ENCODE results near the gene SLC46A1. TPM values are rescaled to one million over a fixed set of nuclear protein-coding genes. Genes with fewer than 3 reads are reported as not detected.

SLC46A1 gene
- total and polyA plus RNA-seq, 2 of the 13 experiments (the other 11 are each of a cell fraction or from before 2014, with no cell fraction given) = 19.6 to 22.6 TPM

DNA sequence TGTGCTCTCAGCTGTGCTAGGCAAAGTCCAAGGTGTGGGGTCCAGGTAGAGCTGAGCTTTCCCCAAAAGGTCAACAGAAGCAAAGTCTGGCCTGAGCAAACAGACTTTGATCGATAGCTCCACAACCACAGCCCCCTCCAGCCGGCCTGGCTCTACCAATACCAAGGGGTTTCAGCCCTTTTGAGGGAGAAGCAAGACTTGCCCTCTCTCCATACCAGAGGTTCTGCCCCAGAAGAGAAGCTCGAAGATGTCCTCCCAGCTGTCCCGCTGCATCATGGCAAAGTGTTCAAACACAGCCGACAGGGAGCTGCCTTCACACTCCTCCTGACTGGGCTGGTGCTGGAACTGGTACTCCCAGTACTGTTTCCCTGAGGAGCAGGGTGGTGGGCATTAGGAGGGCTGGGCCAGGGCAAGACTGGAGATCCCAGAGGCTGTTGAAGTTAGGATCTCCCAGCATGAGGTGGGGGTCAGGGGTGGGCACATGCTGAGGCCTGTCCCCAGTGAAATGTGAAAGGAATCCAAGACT lies 37.6 kb downstream of the SLC46A1 start (continued):
- TF ChIP-seq HDAC2 (CRISPR knock-in tag; IDR thresholded peaks at IDR 0.05) (peak; percentile 92), ZNF557 (CRISPR knock-in tag; IDR thresholded peaks at IDR 0.05) (no peak), ZNF225 (CRISPR knock-in tag; IDR thresholded peaks at IDR 0.05) (peak; percentile 27; the same call in 1 of the 2 replicates), KDM1A (CRISPR knock-in tag; IDR thresholded peaks at IDR 0.05) (peak; percentile 78), MIER2 (CRISPR knock-in tag; IDR thresholded peaks at IDR 0.05) (peak; percentile 60; the same call in 1 of the 2 replicates), MTF1 (CRISPR knock-in tag; IDR thresholded peaks at IDR 0.05) (no peak), NFATC3 (CRISPR knock-in tag; IDR thresholded peaks at IDR 0.05) (no peak), NFKB2 (CRISPR knock-in tag; IDR thresholded peaks at IDR 0.05; ENCODE audit: borderline replicate concordance) (no peak; the same call in 1 of the 2 replicates), RFXAP (CRISPR knock-in tag; IDR thresholded peaks at IDR 0.05; ENCODE audit: borderline replicate concordance) (peak; percentile 88; the same call in 1 of the 2 replicates), RXRB (CRISPR knock-in tag; IDR thresholded peaks at IDR 0.05; ENCODE audit: borderline replicate concordance) (peak; percentile 92), HOXA7 (CRISPR knock-in tag; IDR thresholded peaks at IDR 0.05) (no peak), KMT2A (CRISPR knock-in tag; IDR thresholded peaks at IDR 0.05) (no peak), ZNF616 (CRISPR knock-in tag; IDR thresholded peaks at IDR 0.05; ENCODE audit: low read depth) (no peak), ZNF451 (CRISPR knock-in tag; IDR thresholded peaks at IDR 0.05) (no peak), ZBTB3 (CRISPR knock-in tag; IDR thresholded peaks at IDR 0.05; ENCODE audit: borderline replicate concordance, low read depth) (0 out of 2 replicates have a peak, but pooled peaks have one; percentile 4), SAFB2 (CRISPR knock-in tag; IDR thresholded peaks at IDR 0.05; ENCODE audit: borderline replicate concordance, low read depth) (no peak), NFKBIZ (CRISPR knock-in tag; IDR thresholded peaks at IDR 0.05) (0 out of 2 replicates have a peak, but pooled peaks have one; percentile 66), MEF2D (CRISPR knock-in tag; IDR thresholded peaks at IDR 0.05) (peak; percentile 87), ZNF101 (CRISPR knock-in tag; IDR thresholded peaks at IDR 0.05; ENCODE audit: borderline replicate concordance, low read depth) (no peak), FOXM1 (CRISPR knock-in tag; IDR thresholded peaks at IDR 0.05) (no peak), CHD2 (IDR thresholded peaks at IDR 0.05; ENCODE audit: low read depth, low read length) (peak; percentile 26; the same call in 1 of the 2 replicates)
- TF ChIP-seq, protein P1, sequence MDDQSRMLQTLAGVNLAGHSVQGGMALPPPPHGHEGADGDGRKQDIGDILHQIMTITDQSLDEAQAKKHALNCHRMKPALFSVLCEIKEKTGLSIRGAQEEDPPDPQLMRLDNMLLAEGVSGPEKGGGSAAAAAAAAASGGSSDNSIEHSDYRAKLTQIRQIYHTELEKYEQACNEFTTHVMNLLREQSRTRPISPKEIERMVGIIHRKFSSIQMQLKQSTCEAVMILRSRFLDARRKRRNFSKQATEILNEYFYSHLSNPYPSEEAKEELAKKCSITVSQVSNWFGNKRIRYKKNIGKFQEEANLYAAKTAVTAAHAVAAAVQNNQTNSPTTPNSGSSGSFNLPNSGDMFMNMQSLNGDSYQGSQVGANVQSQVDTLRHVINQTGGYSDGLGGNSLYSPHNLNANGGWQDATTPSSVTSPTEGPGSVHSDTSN (CRISPR knock-in tag; IDR thresholded peaks at IDR 0.05; ENCODE audit: borderline replicate concordance) = no peak
- TF ChIP-seq, protein P2, sequence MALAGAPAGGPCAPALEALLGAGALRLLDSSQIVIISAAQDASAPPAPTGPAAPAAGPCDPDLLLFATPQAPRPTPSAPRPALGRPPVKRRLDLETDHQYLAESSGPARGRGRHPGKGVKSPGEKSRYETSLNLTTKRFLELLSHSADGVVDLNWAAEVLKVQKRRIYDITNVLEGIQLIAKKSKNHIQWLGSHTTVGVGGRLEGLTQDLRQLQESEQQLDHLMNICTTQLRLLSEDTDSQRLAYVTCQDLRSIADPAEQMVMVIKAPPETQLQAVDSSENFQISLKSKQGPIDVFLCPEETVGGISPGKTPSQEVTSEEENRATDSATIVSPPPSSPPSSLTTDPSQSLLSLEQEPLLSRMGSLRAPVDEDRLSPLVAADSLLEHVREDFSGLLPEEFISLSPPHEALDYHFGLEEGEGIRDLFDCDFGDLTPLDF (CRISPR knock-in tag; IDR thresholded peaks at IDR 0.05) = no peak
- TF ChIP-seq, protein P3, sequence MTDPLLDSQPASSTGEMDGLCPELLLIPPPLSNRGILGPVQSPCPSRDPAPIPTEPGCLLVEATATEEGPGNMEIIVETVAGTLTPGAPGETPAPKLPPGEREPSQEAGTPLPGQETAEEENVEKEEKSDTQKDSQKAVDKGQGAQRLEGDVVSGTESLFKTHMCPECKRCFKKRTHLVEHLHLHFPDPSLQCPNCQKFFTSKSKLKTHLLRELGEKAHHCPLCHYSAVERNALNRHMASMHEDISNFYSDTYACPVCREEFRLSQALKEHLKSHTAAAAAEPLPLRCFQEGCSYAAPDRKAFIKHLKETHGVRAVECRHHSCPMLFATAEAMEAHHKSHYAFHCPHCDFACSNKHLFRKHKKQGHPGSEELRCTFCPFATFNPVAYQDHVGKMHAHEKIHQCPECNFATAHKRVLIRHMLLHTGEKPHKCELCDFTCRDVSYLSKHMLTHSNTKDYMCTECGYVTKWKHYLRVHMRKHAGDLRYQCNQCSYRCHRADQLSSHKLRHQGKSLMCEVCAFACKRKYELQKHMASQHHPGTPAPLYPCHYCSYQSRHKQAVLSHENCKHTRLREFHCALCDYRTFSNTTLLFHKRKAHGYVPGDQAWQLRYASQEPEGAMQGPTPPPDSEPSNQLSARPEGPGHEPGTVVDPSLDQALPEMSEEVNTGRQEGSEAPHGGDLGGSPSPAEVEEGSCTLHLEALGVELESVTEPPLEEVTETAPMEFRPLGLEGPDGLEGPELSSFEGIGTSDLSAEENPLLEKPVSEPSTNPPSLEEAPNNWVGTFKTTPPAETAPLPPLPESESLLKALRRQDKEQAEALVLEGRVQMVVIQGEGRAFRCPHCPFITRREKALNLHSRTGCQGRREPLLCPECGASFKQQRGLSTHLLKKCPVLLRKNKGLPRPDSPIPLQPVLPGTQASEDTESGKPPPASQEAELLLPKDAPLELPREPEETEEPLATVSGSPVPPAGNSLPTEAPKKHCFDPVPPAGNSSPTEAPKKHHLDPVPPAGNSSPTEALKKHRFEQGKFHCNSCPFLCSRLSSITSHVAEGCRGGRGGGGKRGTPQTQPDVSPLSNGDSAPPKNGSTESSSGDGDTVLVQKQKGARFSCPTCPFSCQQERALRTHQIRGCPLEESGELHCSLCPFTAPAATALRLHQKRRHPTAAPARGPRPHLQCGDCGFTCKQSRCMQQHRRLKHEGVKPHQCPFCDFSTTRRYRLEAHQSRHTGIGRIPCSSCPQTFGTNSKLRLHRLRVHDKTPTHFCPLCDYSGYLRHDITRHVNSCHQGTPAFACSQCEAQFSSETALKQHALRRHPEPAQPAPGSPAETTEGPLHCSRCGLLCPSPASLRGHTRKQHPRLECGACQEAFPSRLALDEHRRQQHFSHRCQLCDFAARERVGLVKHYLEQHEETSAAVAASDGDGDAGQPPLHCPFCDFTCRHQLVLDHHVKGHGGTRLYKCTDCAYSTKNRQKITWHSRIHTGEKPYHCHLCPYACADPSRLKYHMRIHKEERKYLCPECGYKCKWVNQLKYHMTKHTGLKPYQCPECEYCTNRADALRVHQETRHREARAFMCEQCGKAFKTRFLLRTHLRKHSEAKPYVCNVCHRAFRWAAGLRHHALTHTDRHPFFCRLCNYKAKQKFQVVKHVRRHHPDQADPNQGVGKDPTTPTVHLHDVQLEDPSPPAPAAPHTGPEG (CRISPR knock-in tag; IDR thresholded peaks at IDR 0.05) = no peak
